ENCODE results near the gene AHCYL2.
A peak's percentile ranks its signal among the peaks of the same experiment; 100 is the strongest.

AHCYL2 gene

GRCh38 chr7:129332254-129333035 lies 107.6 kb downstream of the AHCYL2 start:
- no peak overlapping the region for H3K4me3 ChIP-seq (ENCODE audit: control insufficient read depth, low read depth, low read length)
- DNase-seq (ENCODE audit: low read depth): peak; percentile 71

GRCh38 chr7:129334473-129334872 lies 109.6 kb downstream of the AHCYL2 start:
- no peak for DNase-seq (ENCODE audit: low read depth)
- TF ChIP-seq CTCF (conservative IDR thresholded peaks at IDR 0.05; ENCODE audit: control insufficient read depth, insufficient read depth, low read depth, low read length): no peak
- H3K4me3 ChIP-seq (ENCODE audit: control insufficient read depth, low read depth, low read length): no peak overlapping the region

More at GRCh38 chr7:129332254-129333035, 107.6 kb downstream of the AHCYL2 start:
- TF ChIP-seq CTCF (conservative IDR thresholded peaks at IDR 0.05; ENCODE audit: control insufficient read depth, insufficient read depth, low read depth, low read length): no peak

GRCh38 chr7:129338450-129338849 lies 113.6 kb downstream of the AHCYL2 start:
- TF ChIP-seq CTCF (conservative IDR thresholded peaks at IDR 0.05; ENCODE audit: control insufficient read depth, insufficient read depth, low read depth, low read length): no peak
- no peak for DNase-seq (ENCODE audit: low read depth)
- H3K4me3 ChIP-seq (ENCODE audit: control insufficient read depth, low read depth, low read length): no peak overlapping the region

- DNase-seq (ENCODE audit: low read depth): no peak
- H3K4me3 ChIP-seq (ENCODE audit: control insufficient read depth, low read depth, low read length): no peak overlapping the region
- no peak for TF ChIP-seq CTCF (conservative IDR thresholded peaks at IDR 0.05; ENCODE audit: control insufficient read depth, insufficient read depth, low read depth, low read length)
Observed at GRCh38 chr7:129341212-129341611, 116.4 kb downstream of the AHCYL2 start.

GRCh38 chr7:129341816-129342806 lies 117.3 kb downstream of the AHCYL2 start:
- no peak for DNase-seq (ENCODE audit: low read depth)
- H3K4me3 ChIP-seq (ENCODE audit: control insufficient read depth, low read depth, low read length): no peak overlapping the region
- no peak for TF ChIP-seq CTCF (conservative IDR thresholded peaks at IDR 0.05; ENCODE audit: control insufficient read depth, insufficient read depth, low read depth, low read length)

- TF ChIP-seq CTCF (conservative IDR thresholded peaks at IDR 0.05; ENCODE audit: control insufficient read depth, insufficient read depth, low read depth, low read length): peak; percentile 76
- H3K4me3 ChIP-seq (ENCODE audit: control insufficient read depth, low read depth, low read length): no peak overlapping the region
- DNase-seq (ENCODE audit: low read depth): peak; percentile 71
Observed at GRCh38 chr7:129343099-129343700, 118.4 kb downstream of the AHCYL2 start.
